OCI-M1 (cell line): ENCODE data around the gene TMEM63C.
A peak's percentile ranks its signal among the peaks of the same experiment; 100 is the strongest.

Experiments used
- DNase-seq: peaks from one replicate; lab custom pipeline; 2025; lab: John Stamatoyannopoulos, UW

TMEM63C gene

GRCh38 chr14:77181603-77182437 is at the start of gene TMEM63C:
TMEM63C (plus strand) TSS chr14:77181798; CDS start chr14:77218814, 37,016 bp downstream.
- peak; percentile 68 for DNase-seq

GRCh38 chr14:77131871-77132486 is 49.6 kb upstream of the TMEM63C start:
- DNase-seq = no peak

GRCh38 chr14:77133720-77134338 is 47.8 kb upstream of the TMEM63C start:
- peak; percentile 53 for DNase-seq

- DNase-seq = no peak
Observed at GRCh38 chr14:77139022-77139421, 42.6 kb upstream of the TMEM63C start.

GRCh38 chr14:77139540-77140358 is 41.8 kb upstream of the TMEM63C start:
- DNase-seq = peak; percentile 48

- DNase-seq = no peak
Observed at GRCh38 chr14:77140359-77141213, 41.0 kb upstream of the TMEM63C start.

GRCh38 chr14:77141214-77142004 is 40.2 kb upstream of the TMEM63C start, which contains the start of gene ZDHHC22:
ZDHHC22 (minus strand) TSS chr14:77141791; CDS start chr14:77139738, 2,053 bp downstream.
- no peak for DNase-seq

GRCh38 chr14:77142005-77142800 is 39.4 kb upstream of the TMEM63C start:
- DNase-seq = no peak

- DNase-seq = peak; percentile 10
Observed at GRCh38 chr14:77143071-77143470, 38.5 kb upstream of the TMEM63C start.

- DNase-seq = no peak
Observed at GRCh38 chr14:77144412-77145115, 37.0 kb upstream of the TMEM63C start.

- no peak for DNase-seq
Observed at GRCh38 chr14:77145975-77146740, 35.4 kb upstream of the TMEM63C start.

- peak; percentile 30 for DNase-seq
Observed at GRCh38 chr14:77148510-77149231, 32.9 kb upstream of the TMEM63C start.

- DNase-seq = peak; percentile 35
Observed at GRCh38 chr14:77151245-77151644, 30.4 kb upstream of the TMEM63C start.

GRCh38 chr14:77151918-77152588 is 29.5 kb upstream of the TMEM63C start:
- DNase-seq = peak; percentile 52

GRCh38 chr14:77153802-77154201 is 27.8 kb upstream of the TMEM63C start:
- DNase-seq = no peak

GRCh38 chr14:77154421-77154820 is 27.2 kb upstream of the TMEM63C start:
- DNase-seq = no peak

- no peak for DNase-seq
Observed at GRCh38 chr14:77155083-77155482, 26.5 kb upstream of the TMEM63C start.
